Fibroblast of villous mesenchyme (primary cell): ENCODE results near the gene LSM10. TPM values are rescaled to one million over a fixed set of nuclear protein-coding genes. Genes with fewer than 3 reads are reported as not detected.

ENCODE experiments used
- DNase-seq: peaks from one replicate; pipeline ENCODE4 v3.0.0-alpha.2; 2010; ENCODE audit warnings: low read depth
- H3K4me3 ChIP-seq: 2 replicates; pipeline ENCODE4 v1.5.1; 2011; ENCODE audit warnings: low read depth, mild to moderate bottlenecking, low read length
- CTCF ChIP-seq: IDR thresholded peaks from 2 replicates; pipeline ENCODE4 v1.5.1; 2012; ENCODE audit warnings: low read depth, mild to moderate bottlenecking, low read length; ENCODE audit not compliant: insufficient read depth
- total RNA-seq: library from RNA; depleted of rRNA; stranded (reverse); fragments of >200 nt; gene quantifications from 2 replicates; pipeline ENCODE4 v1.2.3, GENCODE V29; 2012

LSM10 gene
- total RNA-seq, 1 donor = 6.9 TPM

GRCh38 chr1:36400825-36401601 lies 3.3 kb upstream of the LSM10 start:
- no peak for TF ChIP-seq CTCF
- peak overlapping the region; percentile 58 for H3K4me3 ChIP-seq
- DNase-seq = peak; percentile 85

GRCh38 chr1:36400514-36400824 lies 2.8 kb upstream of the LSM10 start:
- DNase-seq = no peak
- no peak for TF ChIP-seq CTCF
- H3K4me3 ChIP-seq = peak overlapping the region; percentile 21

- no peak overlapping the region for H3K4me3 ChIP-seq
- DNase-seq = no peak
- no peak for TF ChIP-seq CTCF
Observed at GRCh38 chr1:36398370-36398977, 766 bp upstream of the LSM10 start.

GRCh38 chr1:36397083-36397377 lies 678 bp downstream of the LSM10 start:
- TF ChIP-seq CTCF = no peak
- DNase-seq = no peak
- H3K4me3 ChIP-seq = peak overlapping the region; percentile 92

- TF ChIP-seq CTCF = no peak
- DNase-seq = no peak
- H3K4me3 ChIP-seq = no peak overlapping the region
Observed at GRCh38 chr1:36396359-36396758, 1.3 kb downstream of the LSM10 start.

- no peak for DNase-seq
- TF ChIP-seq CTCF = no peak
- no peak overlapping the region for H3K4me3 ChIP-seq
Observed at GRCh38 chr1:36393686-36394085, 4.0 kb downstream of the LSM10 start.

- no peak for DNase-seq
- no peak overlapping the region for H3K4me3 ChIP-seq
- no peak for TF ChIP-seq CTCF
Observed at GRCh38 chr1:36392836-36393235, 4.9 kb downstream of the LSM10 start.
